ENCODE results near the gene C5orf15.

C5orf15 gene
- long read RNA-seq, transcript C5orf15-201 (3 exons, 2,358 nt): major isoform, 134 of 145 reads
- long read RNA-seq, partial matches to known transcripts: 4 of 145 reads
- long read RNA-seq, other reads (novel, unspliced or antisense): 7 of 145 reads

DNA sequence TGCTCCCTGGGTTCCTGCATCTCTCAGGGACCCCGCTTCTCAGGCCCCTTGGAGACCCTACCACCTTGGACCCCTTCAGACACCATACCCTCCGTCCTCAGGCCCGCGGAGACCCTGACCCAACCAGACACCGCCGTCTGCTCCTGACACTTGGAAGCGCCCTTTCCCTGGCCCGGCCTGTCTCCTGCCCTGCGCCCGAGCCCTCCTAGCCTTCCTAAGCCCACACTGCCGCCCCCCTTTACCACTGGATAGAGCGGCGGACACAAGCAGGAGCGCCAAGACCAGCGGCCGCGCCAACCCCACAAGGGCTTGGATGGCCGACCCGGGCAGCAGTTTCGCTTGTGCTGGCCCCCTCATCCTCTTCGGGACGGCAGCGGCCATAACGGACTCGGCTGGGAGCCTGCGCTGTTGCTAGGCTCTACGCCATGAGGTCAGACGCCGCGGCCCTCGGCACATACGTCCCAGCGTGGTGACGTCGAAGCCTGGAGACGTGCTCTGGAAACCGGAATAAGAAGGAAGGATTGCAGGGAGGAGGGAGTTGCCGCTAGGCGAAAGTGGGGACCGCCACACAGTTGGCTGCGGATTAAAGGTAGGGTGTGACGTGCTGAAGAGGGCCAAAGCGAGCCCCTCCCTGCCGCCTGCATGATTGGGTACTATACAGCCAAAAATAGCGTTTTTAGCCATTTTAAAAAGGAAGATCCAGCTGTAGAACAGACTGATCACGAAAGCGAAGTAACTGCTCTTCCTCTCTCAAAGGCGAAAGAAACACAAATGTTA is at the start of gene C5orf15:
Gene C5orf15 (minus strand): TSS at position 422 of the 777 bp plus-strand sequence. CDS start 41 bp downstream, at position 381.
- Histone ChIP-seq H3K27ac (replicated peaks) (peak within 1 kb of the TSS; percentile 80), H3K4me3 (replicated peaks; ENCODE audit: insufficient read depth, low read length) (peak within 1 kb of the TSS; percentile 81), H3K27me3 (ENCODE audit: insufficient read depth, poor library complexity, severe bottlenecking) (no peaks in the 10 kb centered on the region)
- TF ChIP-seq, protein P1, sequence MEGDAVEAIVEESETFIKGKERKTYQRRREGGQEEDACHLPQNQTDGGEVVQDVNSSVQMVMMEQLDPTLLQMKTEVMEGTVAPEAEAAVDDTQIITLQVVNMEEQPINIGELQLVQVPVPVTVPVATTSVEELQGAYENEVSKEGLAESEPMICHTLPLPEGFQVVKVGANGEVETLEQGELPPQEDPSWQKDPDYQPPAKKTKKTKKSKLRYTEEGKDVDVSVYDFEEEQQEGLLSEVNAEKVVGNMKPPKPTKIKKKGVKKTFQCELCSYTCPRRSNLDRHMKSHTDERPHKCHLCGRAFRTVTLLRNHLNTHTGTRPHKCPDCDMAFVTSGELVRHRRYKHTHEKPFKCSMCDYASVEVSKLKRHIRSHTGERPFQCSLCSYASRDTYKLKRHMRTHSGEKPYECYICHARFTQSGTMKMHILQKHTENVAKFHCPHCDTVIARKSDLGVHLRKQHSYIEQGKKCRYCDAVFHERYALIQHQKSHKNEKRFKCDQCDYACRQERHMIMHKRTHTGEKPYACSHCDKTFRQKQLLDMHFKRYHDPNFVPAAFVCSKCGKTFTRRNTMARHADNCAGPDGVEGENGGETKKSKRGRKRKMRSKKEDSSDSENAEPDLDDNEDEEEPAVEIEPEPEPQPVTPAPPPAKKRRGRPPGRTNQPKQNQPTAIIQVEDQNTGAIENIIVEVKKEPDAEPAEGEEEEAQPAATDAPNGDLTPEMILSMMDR (IDR thresholded peaks at IDR 0.05; ENCODE audit: insufficient read depth, low read length): no peak
- peak; percentile 70; the same call in 1 of the 2 replicates for TF ChIP-seq POLR2AphosphoS5 (IDR thresholded peaks at IDR 0.05; ENCODE audit: low read depth)
- peak; percentile 74 to 91 for DNase-seq (ENCODE audit: low read depth in 1 of 2, low spot score in 1 of 2)

DNA sequence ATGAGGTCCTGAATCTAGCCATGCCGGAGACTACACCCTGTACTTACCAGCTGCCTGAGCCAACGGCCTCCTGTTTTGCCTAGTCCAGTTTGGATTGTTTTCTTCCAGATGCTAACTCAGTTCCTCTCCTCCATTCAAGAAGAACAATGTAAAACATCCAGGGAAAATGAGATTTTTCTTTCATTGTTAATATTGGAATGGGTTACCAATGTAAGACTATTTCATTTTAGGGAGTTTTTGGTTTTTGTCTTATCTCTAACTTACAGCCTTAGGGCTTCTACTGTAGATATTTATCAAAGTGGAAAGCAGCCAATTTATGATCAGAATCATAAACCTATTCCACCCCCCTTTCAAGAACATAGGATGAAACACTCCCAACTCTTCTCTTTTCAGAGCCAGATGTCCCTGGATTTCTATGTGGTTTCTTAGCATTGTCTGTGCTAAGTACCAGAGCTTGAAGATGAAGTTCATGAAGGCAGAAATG is 39.9 kb upstream of the C5orf15 start:
- TF ChIP-seq GABPA (IDR thresholded peaks at IDR 0.05; ENCODE audit: low read depth) (no peak), SPI1 (IDR thresholded peaks at IDR 0.05; ENCODE audit: borderline replicate concordance, low read depth) (no peak), REST (IDR thresholded peaks at IDR 0.05; ENCODE audit: insufficient replicate concordance, low read depth) (no peak), POLR2AphosphoS5 (IDR thresholded peaks at IDR 0.05; ENCODE audit: low read depth) (no peak)
- TF ChIP-seq, protein P1 (IDR thresholded peaks at IDR 0.05; ENCODE audit: insufficient read depth, low read length): no peak
- DNase-seq (ENCODE audit: low read depth in 1 of 2, low spot score in 1 of 2): no peak

GRCh38 chr5:134007581-134008265 is 39.3 kb upstream of the C5orf15 start:
- TF ChIP-seq REST (IDR thresholded peaks at IDR 0.05; ENCODE audit: insufficient replicate concordance, low read depth): no peak
- no peak for TF ChIP-seq SPI1 (IDR thresholded peaks at IDR 0.05; ENCODE audit: borderline replicate concordance, low read depth)
- TF ChIP-seq GABPA (IDR thresholded peaks at IDR 0.05; ENCODE audit: low read depth): no peak
- TF ChIP-seq, protein P1 (IDR thresholded peaks at IDR 0.05; ENCODE audit: insufficient read depth, low read length): no peak
- TF ChIP-seq POLR2AphosphoS5 (IDR thresholded peaks at IDR 0.05; ENCODE audit: low read depth): no peak
- no peak for DNase-seq (ENCODE audit: low read depth in 1 of 2, low spot score in 1 of 2)
- H3K27ac ChIP-seq (replicated peaks): no peak overlapping the region
- H3K4me3 ChIP-seq (replicated peaks; ENCODE audit: insufficient read depth, low read length): no peak overlapping the region
- H3K27me3 ChIP-seq (ENCODE audit: insufficient read depth, poor library complexity, severe bottlenecking): no peaks in the 10 kb centered on the region

More for the DNA sequence above, 39.9 kb upstream of the C5orf15 start:
- Histone ChIP-seq H3K4me3 (replicated peaks; ENCODE audit: insufficient read depth, low read length) (no peak overlapping the region), H3K27me3 (ENCODE audit: insufficient read depth, poor library complexity, severe bottlenecking) (no peaks in the 10 kb centered on the region), H3K27ac (replicated peaks) (no peak overlapping the region)

Data from HL-60 (cell line).